Sigmoid colon (tissue), 4 donors: ENCODE measurements around the gene ABCB1.

Source experiments
- CTCF ChIP-seq, 4 experiments: fragments of 450-650 bp in 3 of 4; fragments of 200-600 bp in 1 of 4; IDR thresholded peaks; one replicate each; pipeline ENCODE4 v1.5.1; 2016 to 2019; ENCODE audit warnings: antibody characterized with exemption in 4 of 4, mild to moderate bottlenecking in 3 of 4, moderate library complexity in 2 of 4
- EP300 ChIP-seq, 4 donors: sonication (generic); formaldehyde crosslinking; IDR thresholded peaks; one replicate each; pipeline ENCODE4 v1.6.1; 2017; ENCODE audit warnings: antibody characterized with exemption in 4 of 4
- POLR2A ChIP-seq, 2 donors: fragments of 450-650 bp; IDR thresholded peaks; one replicate each; pipeline ENCODE4 v1.6.1; 2016; ENCODE audit warnings: antibody characterized with exemption in 2 of 2, mild to moderate bottlenecking in 2 of 2, moderate library complexity in 2 of 2
- POLR2AphosphoS5 ChIP-seq, 4 donors: sonication (generic); formaldehyde crosslinking; IDR thresholded peaks; one replicate each; pipeline ENCODE4 v1.6.1; 2017; ENCODE audit warnings: antibody characterized with exemption in 4 of 4

- TF ChIP-seq POLR2A (IDR thresholded peaks at IDR 0.05) = no peak
- no peak for TF ChIP-seq CTCF (IDR thresholded peaks at IDR 0.05)
- TF ChIP-seq POLR2AphosphoS5 (IDR thresholded peaks at IDR 0.05) = no peak
- TF ChIP-seq EP300 (IDR thresholded peaks at IDR 0.05) = no peak
These were observed 14.5 kb upstream of the ABCB1 start for GRCh38 chr7:87615197-87615596.
